Measurements from ENCODE around the gene HPCAL1. TPM values are rescaled to one million over a fixed set of nuclear protein-coding genes. Genes with fewer than 3 reads are reported as not detected.

Gene HPCAL1
- total and polyA plus RNA-seq, 2 of the 8 experiments (the other 6 are each of a cell fraction or from before 2014, with no cell fraction given) = 5.8 to 8.6 TPM

DNA sequence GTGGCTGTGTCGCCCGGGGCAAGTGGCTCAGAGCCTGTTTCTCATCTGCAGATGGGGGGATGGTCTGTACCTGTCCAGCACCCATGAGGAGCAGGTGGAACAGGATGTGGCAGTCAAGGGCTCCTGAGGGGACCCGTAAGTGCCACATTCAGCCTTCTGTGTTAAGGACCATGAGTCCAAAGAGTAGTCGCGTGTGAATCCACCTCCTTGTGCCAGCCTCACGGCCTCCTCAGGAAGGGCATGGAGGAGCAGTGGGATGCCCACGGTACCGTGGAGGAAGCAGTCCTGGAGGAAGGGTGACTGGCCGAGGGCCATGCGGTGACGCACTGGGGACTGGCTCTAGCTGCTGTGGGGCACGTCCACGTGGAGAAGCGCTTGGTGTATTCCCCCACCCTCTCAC lies 84.3 kb downstream of the HPCAL1 start (continued):
- TF ChIP-seq NANOG (IDR thresholded peaks at IDR 0.05; ENCODE audit: insufficient read depth, low read depth, low read length, poor library complexity, severe bottlenecking) = no peak
- TF ChIP-seq GABPA (IDR thresholded peaks at IDR 0.05; ENCODE audit: borderline replicate concordance, insufficient read depth, low read length) = no peak
- TF ChIP-seq TCF12 (IDR thresholded peaks at IDR 0.05; ENCODE audit: low read depth, low read length) = no peak
- TF ChIP-seq, protein P1, sequence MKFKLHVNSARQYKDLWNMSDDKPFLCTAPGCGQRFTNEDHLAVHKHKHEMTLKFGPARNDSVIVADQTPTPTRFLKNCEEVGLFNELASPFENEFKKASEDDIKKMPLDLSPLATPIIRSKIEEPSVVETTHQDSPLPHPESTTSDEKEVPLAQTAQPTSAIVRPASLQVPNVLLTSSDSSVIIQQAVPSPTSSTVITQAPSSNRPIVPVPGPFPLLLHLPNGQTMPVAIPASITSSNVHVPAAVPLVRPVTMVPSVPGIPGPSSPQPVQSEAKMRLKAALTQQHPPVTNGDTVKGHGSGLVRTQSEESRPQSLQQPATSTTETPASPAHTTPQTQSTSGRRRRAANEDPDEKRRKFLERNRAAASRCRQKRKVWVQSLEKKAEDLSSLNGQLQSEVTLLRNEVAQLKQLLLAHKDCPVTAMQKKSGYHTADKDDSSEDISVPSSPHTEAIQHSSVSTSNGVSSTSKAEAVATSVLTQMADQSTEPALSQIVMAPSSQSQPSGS (IDR thresholded peaks at IDR 0.05; ENCODE audit: low read length) = no peak
- no peak for TF ChIP-seq POLR2A (IDR thresholded peaks at IDR 0.05; ENCODE audit: control extremely low read depth in 1 of 2, low read depth in 2 of 2, low read length in 2 of 2)
- TF ChIP-seq EP300 (IDR thresholded peaks at IDR 0.05; ENCODE audit: borderline replicate concordance in 1 of 2, low read depth in 2 of 2, low read length in 2 of 2) = no peak
